Tibial nerve (tissue), 4 donors: ENCODE measurements around the gene SEPHS1. TPM values are rescaled to one million over a fixed set of nuclear protein-coding genes. Genes with fewer than 3 reads are reported as not detected.

Experiments
- DNase-seq, 2 donors: peaks; one replicate each; pipeline ENCODE4 v3.0.0-alpha.2; 2019; ENCODE audit warnings: low spot score in 2 of 2
- H3K27ac ChIP-seq, 4 donors: fragments of 200-600 bp; sonication (generic) in 3 of 4; one replicate each; pipeline ENCODE4 v1.5.1; 2017 to 2019; ENCODE audit warnings: mild to moderate bottlenecking in 1 of 4
- H3K27me3 ChIP-seq, 2 donors: fragments of 200-600 bp; sonication (generic) in 1 of 2; one replicate each; pipeline versions ENCODE4 v1.5.1 to v1.6.0; 2017 to 2019
- H3K36me3 ChIP-seq, 3 donors: fragments of 200-600 bp; sonication (generic); one replicate each; pipeline ENCODE4 v1.5.1; 2018 to 2019
- H3K4me1 ChIP-seq, 4 donors: fragments of 200-600 bp; sonication (generic) in 3 of 4; one replicate each; pipeline ENCODE4 v1.5.1; 2017 to 2019
- H3K4me3 ChIP-seq, 4 donors: fragments of 200-600 bp; sonication (generic) in 3 of 4; one replicate each; pipeline ENCODE4 v1.5.1; 2017 to 2019; ENCODE audit warnings: mild to moderate bottlenecking in 1 of 4, moderate library complexity in 1 of 4
- H3K9me3 ChIP-seq, 4 donors: fragments of 200-600 bp; sonication (generic) in 3 of 4; one replicate each; pipeline ENCODE4 v1.5.1; 2017 to 2019
- CTCF ChIP-seq, 5 experiments: fragments of 200-600 bp in 3 of 5; fragments of 450-650 bp in 2 of 5; sonication (generic) in 3 of 5; IDR thresholded peaks; one replicate each; pipeline ENCODE4 v1.5.1; 2016 to 2019; ENCODE audit warnings: antibody characterized with exemption in 5 of 5, mild to moderate bottlenecking in 3 of 5, moderate library complexity in 2 of 5
- EP300 ChIP-seq, 2 donors: sonication (generic); formaldehyde crosslinking; IDR thresholded peaks; one replicate each; pipeline ENCODE4 v1.6.1; 2017; ENCODE audit warnings: antibody characterized with exemption in 2 of 2, mild to moderate bottlenecking in 1 of 2
- POLR2A ChIP-seq, 2 donors: fragments of 450-650 bp; IDR thresholded peaks; one replicate each; pipeline ENCODE4 v1.6.1; 2017; ENCODE audit warnings: antibody characterized with exemption in 2 of 2, mild to moderate bottlenecking in 2 of 2, moderate library complexity in 2 of 2
- WGBS, 2 donors: methylation state at CpG; one replicate each; pipeline ENCODE4 v1.1.5; 2018; 5-methylcytosine and 5-hydroxymethylcytosine counted together
- total RNA-seq, 4 donors: library from RNA; depleted of rRNA; stranded (reverse); fragments of >200 nt; gene quantifications; one replicate each; pipeline ENCODE4 v1.1.0, GENCODE V29; 2016

SEPHS1 gene
- total RNA-seq, 4 donors from 2014 or later, result 18.0 to 28.4 (median 23.9) TPM

GRCh38 chr10:13366891-13367290 is 18.8 kb upstream of the SEPHS1 start:
- no peak for DNase-seq

GRCh38 chr10:13365831-13366230 is 17.7 kb upstream of the SEPHS1 start:
- Histone ChIP-seq H3K9me3 (no peaks in the 10 kb centered on the region), H3K27ac (no peak overlapping the region), H3K36me3 (no peaks in the 10 kb centered on the region), H3K27me3 (no peaks in the 10 kb centered on the region), H3K4me3 (no peak overlapping the region), H3K4me1 (no peaks in the 10 kb centered on the region)
- TF ChIP-seq EP300 (IDR thresholded peaks at IDR 0.05) (no peak), CTCF (IDR thresholded peaks at IDR 0.05) (no peak), POLR2A (IDR thresholded peaks at IDR 0.05) (no peak)
- no peak for DNase-seq
- WGBS, 2 donors, result 77 to 81% methylated on average over 6 of the region's 6 CpGs

More at GRCh38 chr10:13366891-13367290, 18.8 kb upstream of the SEPHS1 start:
- 71 to 79% methylated on average over 4 of the region's 4 CpGs for WGBS, 2 donors
- H3K27me3 ChIP-seq, result no peaks in the 10 kb centered on the region
- H3K4me1 ChIP-seq, result peaks cover 0 to 3% (median 0%) of the 10 kb centered on the region in 4 donors
- TF ChIP-seq CTCF (IDR thresholded peaks at IDR 0.05) (no peak), POLR2A (IDR thresholded peaks at IDR 0.05) (no peak), EP300 (IDR thresholded peaks at IDR 0.05) (no peak)
- no peak overlapping the region for H3K4me3 ChIP-seq
- H3K36me3 ChIP-seq, result no peaks in the 10 kb centered on the region
- H3K27ac ChIP-seq, result no peak overlapping the region
- H3K9me3 ChIP-seq, result no peaks in the 10 kb centered on the region

GRCh38 chr10:13365243-13365642 is 17.1 kb upstream of the SEPHS1 start:
- no peak for TF ChIP-seq EP300 (IDR thresholded peaks at IDR 0.05)
- TF ChIP-seq POLR2A (IDR thresholded peaks at IDR 0.05), result no peak
- no peak for TF ChIP-seq CTCF (IDR thresholded peaks at IDR 0.05)
- H3K27ac ChIP-seq, result no peak overlapping the region
- no peaks in the 10 kb centered on the region for H3K9me3 ChIP-seq
- 50 to 54% methylated on average over 5 of the region's 5 CpGs for WGBS, 2 donors
- DNase-seq, result no peak
- H3K4me1 ChIP-seq, result no peaks in the 10 kb centered on the region
- no peaks in the 10 kb centered on the region for H3K27me3 ChIP-seq
- no peaks in the 10 kb centered on the region for H3K36me3 ChIP-seq
- H3K4me3 ChIP-seq, result no peak overlapping the region

- 74 to 76% methylated on average over 7 of the region's 7 CpGs for WGBS, 2 donors
- Histone ChIP-seq H3K27ac (no peak overlapping the region), H3K9me3 (no peaks in the 10 kb centered on the region), H3K27me3 (no peaks in the 10 kb centered on the region), H3K4me1 (no peaks in the 10 kb centered on the region), H3K4me3 (no peak overlapping the region), H3K36me3 (no peaks in the 10 kb centered on the region)
- TF ChIP-seq EP300 (IDR thresholded peaks at IDR 0.05) (no peak), POLR2A (IDR thresholded peaks at IDR 0.05) (no peak), CTCF (IDR thresholded peaks at IDR 0.05) (no peak)
- no peak for DNase-seq
These were observed 12.5 kb upstream of the SEPHS1 start for GRCh38 chr10:13360587-13360986.

- Histone ChIP-seq H3K4me3 (no peak overlapping the region), H3K4me1 (no peaks in the 10 kb centered on the region), H3K27me3 (peaks cover 0 to 40% of the 10 kb centered on the region in 2 donors), H3K9me3 (no peaks in the 10 kb centered on the region), H3K27ac (no peak overlapping the region), H3K36me3 (no peaks in the 10 kb centered on the region)
- no peak for DNase-seq
- TF ChIP-seq POLR2A (IDR thresholded peaks at IDR 0.05) (no peak), EP300 (IDR thresholded peaks at IDR 0.05) (no peak), CTCF (IDR thresholded peaks at IDR 0.05) (no peak)
- 61 to 67% methylated on average over 4 of the region's 4 CpGs for WGBS, 2 donors
These were observed 8.3 kb upstream of the SEPHS1 start for GRCh38 chr10:13356392-13356791.
